ENCODE results near the gene MEDAG. TPM values are rescaled to one million over a fixed set of nuclear protein-coding genes. Genes with fewer than 3 reads are reported as not detected.

Gene MEDAG
- total RNA-seq, 4 donors from 2014 or later = 4.9 to 21.5 (median 8.7) TPM

- no peak overlapping the region for H3K27ac ChIP-seq
- peaks cover 0 to 5% of the 10 kb centered on the region in 2 donors for H3K27me3 ChIP-seq
- H3K4me3 ChIP-seq = no peak overlapping the region
- H3K9me3 ChIP-seq = no peaks in the 10 kb centered on the region
- peaks cover 0 to 4% (median 0%) of the 10 kb centered on the region in 4 donors for H3K4me1 ChIP-seq
- TF ChIP-seq CTCF (IDR thresholded peaks at IDR 0.05) (no peak), POLR2A (IDR thresholded peaks at IDR 0.05) (no peak)
- no peak for DNase-seq
- H3K36me3 ChIP-seq = no peaks in the 10 kb centered on the region
These were observed 4.9 kb upstream of the MEDAG start for GRCh38 chr13:30900952-30901749.

- H3K9me3 ChIP-seq = no peaks in the 10 kb centered on the region
- DNase-seq = no peak
- H3K27me3 ChIP-seq = peaks cover 0 to 18% of the 10 kb centered on the region in 2 donors
- H3K36me3 ChIP-seq = no peaks in the 10 kb centered on the region
- no peak overlapping the region for H3K4me3 ChIP-seq
- no peak for TF ChIP-seq POLR2A (IDR thresholded peaks at IDR 0.05)
- TF ChIP-seq CTCF (IDR thresholded peaks at IDR 0.05) = no peak
- no peak overlapping the region for H3K27ac ChIP-seq
- peaks cover 0 to 16% (median 0%) of the 10 kb centered on the region in 4 donors for H3K4me1 ChIP-seq
These were observed 2.0 kb upstream of the MEDAG start for GRCh38 chr13:30904043-30904442.

- Histone ChIP-seq H3K9me3 (no peaks in the 10 kb centered on the region), H3K4me1 (peaks cover 0 to 16% (median 0%) of the 10 kb centered on the region in 4 donors), H3K4me3 (peak overlapping the region in 3 of 4 donors; percentile 24 to 46 (median 34)), H3K27me3 (peaks cover 0 to 18% of the 10 kb centered on the region in 2 donors), H3K27ac (peak overlapping the region; percentile 25 to 75 (median 46)), H3K36me3 (no peaks in the 10 kb centered on the region)
- DNase-seq = no peak
- no peak for TF ChIP-seq CTCF (IDR thresholded peaks at IDR 0.05)
- TF ChIP-seq POLR2A (IDR thresholded peaks at IDR 0.05) = no peak
These were observed 460 bp downstream of the MEDAG start for GRCh38 chr13:30906411-30907051.

GRCh38 chr13:30907121-30907861 lies 1.2 kb downstream of the MEDAG start:
- Histone ChIP-seq H3K4me3 (peak overlapping the region in 3 of 4 donors; percentile 24 to 46 (median 34)), H3K27ac (peak overlapping the region in 2 of 4 donors; percentile 25 to 27), H3K9me3 (no peaks in the 10 kb centered on the region), H3K4me1 (peaks cover 0 to 16% (median 0%) of the 10 kb centered on the region in 4 donors), H3K27me3 (peaks cover 0 to 18% of the 10 kb centered on the region in 2 donors), H3K36me3 (no peaks in the 10 kb centered on the region)
- TF ChIP-seq POLR2A (IDR thresholded peaks at IDR 0.05) = no peak
- TF ChIP-seq CTCF (IDR thresholded peaks at IDR 0.05) = no peak
- no peak for DNase-seq

GRCh38 chr13:30908416-30908980 lies 2.4 kb downstream of the MEDAG start:
- no peak overlapping the region for H3K27ac ChIP-seq
- H3K4me3 ChIP-seq = no peak overlapping the region
- TF ChIP-seq POLR2A (IDR thresholded peaks at IDR 0.05) (no peak), CTCF (IDR thresholded peaks at IDR 0.05) (no peak)
- DNase-seq = no peak
- no peaks in the 10 kb centered on the region for H3K36me3 ChIP-seq
- peaks cover 0 to 16% (median 0%) of the 10 kb centered on the region in 4 donors for H3K4me1 ChIP-seq
- H3K9me3 ChIP-seq = no peaks in the 10 kb centered on the region
- peaks cover 0 to 18% of the 10 kb centered on the region in 2 donors for H3K27me3 ChIP-seq

Data from Peyer's patch (tissue), 4 donors.